Endodermal cell (in vitro differentiated cells): Measurements from ENCODE around the gene THAP5. TPM values are rescaled to one million over a fixed set of nuclear protein-coding genes. Genes with fewer than 3 reads are reported as not detected.

Source experiments
- DNase-seq: peaks from one replicate; pipeline ENCODE4 v3.0.0-alpha.2; 2017
- H3K27ac ChIP-seq: 2 replicates; pipeline ENCODE4 v1.5.1; 2013; ENCODE audit warnings: mild to moderate bottlenecking, low read depth, low read length, moderate library complexity
- H3K27me3 ChIP-seq: 2 replicates; pipeline ENCODE4 v1.6.1; 2013; ENCODE audit warnings: mild to moderate bottlenecking, low read length, moderate library complexity; ENCODE audit not compliant: insufficient read depth, control insufficient read depth, poor library complexity, severe bottlenecking
- H3K36me3 ChIP-seq: 2 replicates; pipeline ENCODE4 v1.7.0; 2013; ENCODE audit warnings: mild to moderate bottlenecking, low read length, moderate library complexity; ENCODE audit not compliant: control insufficient read depth, insufficient read depth
- H3K4me1 ChIP-seq: one replicate; pipeline ENCODE4 v1.7.0; 2013; ENCODE audit warnings: low read length; ENCODE audit not compliant: control insufficient read depth, insufficient read depth
- H3K4me3 ChIP-seq: 2 replicates; pipeline ENCODE4 v1.5.1; 2013; ENCODE audit warnings: mild to moderate bottlenecking, low read length, moderate library complexity
- H3K9ac ChIP-seq: 2 replicates; pipeline ENCODE4 v1.6.1; 2013; ENCODE audit warnings: mild to moderate bottlenecking, low read length, moderate library complexity; ENCODE audit not compliant: poor library complexity, severe bottlenecking; ENCODE audit errors: extremely low read depth
- H3K9me3 ChIP-seq: 2 replicates; pipeline ENCODE4 v1.6.1; 2013; ENCODE audit warnings: mild to moderate bottlenecking, low read length, moderate library complexity; ENCODE audit not compliant: control insufficient read depth
- H3K27ac Mint-ChIP-seq: 2 replicates; pipeline ENCODE4 v1.8.0; 2020; ENCODE audit warnings: mixed read lengths
- H3K27me3 Mint-ChIP-seq: 2 replicates; pipeline ENCODE4 v1.8.0; 2021; ENCODE audit warnings: mild to moderate bottlenecking, mixed read lengths; ENCODE audit not compliant: insufficient read depth
- H3K36me3 Mint-ChIP-seq: 2 replicates; pipeline ENCODE4 v1.8.0; 2020; ENCODE audit warnings: low read depth, mixed read lengths
- H3K4me1 Mint-ChIP-seq: 2 replicates; pipeline ENCODE4 v1.8.0; 2020; ENCODE audit warnings: mixed read lengths
- H3K4me3 Mint-ChIP-seq: 2 replicates; pipeline ENCODE4 v1.8.0; 2020; ENCODE audit warnings: mild to moderate bottlenecking, moderate library complexity, mixed read lengths
- H3K9me3 Mint-ChIP-seq: 2 replicates; pipeline ENCODE4 v1.8.0; 2020; ENCODE audit warnings: mild to moderate bottlenecking, mixed read lengths
- CTCF ChIP-seq: fragments of 200-600 bp; sonication (generic); conservative IDR thresholded peaks from 2 replicates; pipeline ENCODE4 v1.5.0; 2021; ENCODE audit warnings: antibody characterized with exemption, mild to moderate bottlenecking
- WGBS, 2 experiments: methylation state at CpG; one replicate each; pipeline versions ENCODE4 v1.1.5 to v1.1.7; 2013; ENCODE audit warnings: missing lambda C conversion rate in 2 of 2, mixed read lengths in 1 of 2; ENCODE audit not compliant: insufficient coverage in 1 of 2, insufficient read length in 1 of 2; 5-methylcytosine and 5-hydroxymethylcytosine counted together
- total RNA-seq, 2 donors: library from RNA; stranded (reverse); fragmentation: NEBNext Ultra II Directional in 1 of 2; extraction: Animal tissue kit (Norgen Biotek cat#: 25700) in 1 of 2; gene quantifications; 2 replicates in 1 of 2; 3 replicates in 1 of 2; pipeline ENCODE4 v1.2.1, GENCODE V29; 2021

The THAP5 gene
- total RNA-seq, 2 donors from 2014 or later = 21.5 to 23.8 TPM

GRCh38 chr7:108609643-108610042 is 40.1 kb upstream of the THAP5 start:
- Histone ChIP-seq H3K27me3 (no peaks in the 10 kb centered on the region), H3K9ac (no peak overlapping the region), H3K9me3 (no peaks in the 10 kb centered on the region), H3K4me1 (peaks cover 3% of the 10 kb centered on the region), H3K27ac (no peak overlapping the region), H3K36me3 (no peaks in the 10 kb centered on the region), H3K4me3 (no peak overlapping the region)
- Mint-ChIP-seq H3K36me3 (no peaks in the 10 kb centered on the region), H3K9me3 (no peaks in the 10 kb centered on the region), H3K4me1 (peaks cover 17% of the 10 kb centered on the region), H3K27ac (no peak overlapping the region), H3K27me3 (no peaks in the 10 kb centered on the region), H3K4me3 (no peak overlapping the region)
- no peak for TF ChIP-seq CTCF
- WGBS, 2 experiments = 97 to 100% methylated on average over 1 to 2 of the region's 2 CpGs
- no peak for DNase-seq

- no peak for DNase-seq
- Mint-ChIP-seq H3K27me3 (no peaks in the 10 kb centered on the region), H3K4me1 (peaks cover 24% of the 10 kb centered on the region), H3K27ac (no peak overlapping the region), H3K9me3 (no peaks in the 10 kb centered on the region), H3K36me3 (no peaks in the 10 kb centered on the region), H3K4me3 (no peak overlapping the region)
- 84 to 88% methylated on average over 5 to 7 of the region's 7 CpGs for WGBS, 2 experiments
- Histone ChIP-seq H3K4me3 (no peak overlapping the region), H3K9ac (no peak overlapping the region), H3K4me1 (no peaks in the 10 kb centered on the region), H3K27me3 (no peaks in the 10 kb centered on the region), H3K27ac (no peak overlapping the region), H3K9me3 (no peaks in the 10 kb centered on the region), H3K36me3 (no peaks in the 10 kb centered on the region)
- TF ChIP-seq CTCF = no peak
Measured at GRCh38 chr7:108605559-108606201, 36.2 kb upstream of the THAP5 start.

GRCh38 chr7:108604307-108605077 is 35.0 kb upstream of the THAP5 start:
- H3K9ac ChIP-seq = no peak overlapping the region
- Mint-ChIP-seq H3K36me3 (no peaks in the 10 kb centered on the region), H3K4me1 (peaks cover 24% of the 10 kb centered on the region), H3K9me3 (no peaks in the 10 kb centered on the region), H3K27ac (no peak overlapping the region), H3K27me3 (no peaks in the 10 kb centered on the region), H3K4me3 (no peak overlapping the region)
- no peak for TF ChIP-seq CTCF
- H3K9me3 ChIP-seq = no peaks in the 10 kb centered on the region
- H3K27me3 ChIP-seq = no peaks in the 10 kb centered on the region
- no peaks in the 10 kb centered on the region for H3K4me1 ChIP-seq
- H3K4me3 ChIP-seq = no peak overlapping the region
- 94 to 95% methylated on average over 4 to 11 of the region's 11 CpGs for WGBS, 2 experiments
- no peak overlapping the region for H3K27ac ChIP-seq
- no peaks in the 10 kb centered on the region for H3K36me3 ChIP-seq
- no peak for DNase-seq
